ENCODE data around the gene WSCD2. TPM values are rescaled to one million over a fixed set of nuclear protein-coding genes. Genes with fewer than 3 reads are reported as not detected.

Gene WSCD2
- total RNA-seq, 2 experiments from 2014 or later, result not detected

GRCh38 chr12:108211157-108211556 is 82.1 kb downstream of the WSCD2 start:
- Histone ChIP-seq H2AFZ (ENCODE audit: low read length) (no peak overlapping the region), H3K36me3 (ENCODE audit: insufficient read depth, low read length) (no peaks in the 10 kb centered on the region), H3K9me3 (ENCODE audit: low read length) (no peaks in the 10 kb centered on the region), H3K4me1 (ENCODE audit: insufficient read depth, low read length, poor library complexity, severe bottlenecking) (no peaks in the 10 kb centered on the region), H3K4me2 (ENCODE audit: low read length) (no peak overlapping the region), H3K79me2 (ENCODE audit: insufficient read depth, low read depth, low read length) (no peaks in the 10 kb centered on the region), H4K20me1 (ENCODE audit: insufficient read depth, low read length) (no peaks in the 10 kb centered on the region), H3K27ac (ENCODE audit: low read depth, low read length, poor library complexity, severe bottlenecking) (no peak overlapping the region), H3K9me2 (ENCODE audit: insufficient read depth, low read length) (no peaks in the 10 kb centered on the region), H3K4me3 (ENCODE audit: low read depth, low read length, poor library complexity, severe bottlenecking) (no peak overlapping the region)
- BruUV-seq (replicated peaks), result no TSS peak
- no peak for TF ChIP-seq CTCF (conservative IDR thresholded peaks at IDR 0.05; ENCODE audit: low read length)
- no peak for TF ChIP-seq EZH2phosphoT487 (IDR thresholded peaks at IDR 0.05; ENCODE audit: borderline replicate concordance, low read depth, low read length)
- ChIA-PET POLR2A (no interaction called here), CTCF (ENCODE audit: unreplicated experiment) (no interaction called here)
- no peak for DNase-seq (ENCODE audit: low spot score)
- intact Hi-C loops (cut with micrococcal nuclease; ENCODE audit: unreplicated experiment), result no loop called here

- intact Hi-C loops (cut with micrococcal nuclease; ENCODE audit: unreplicated experiment), result no loop called here
- Histone ChIP-seq H2AFZ (ENCODE audit: low read length) (no peak overlapping the region), H3K4me1 (ENCODE audit: insufficient read depth, low read length, poor library complexity, severe bottlenecking) (no peaks in the 10 kb centered on the region), H3K9me3 (ENCODE audit: low read length) (no peaks in the 10 kb centered on the region), H3K4me3 (ENCODE audit: low read depth, low read length, poor library complexity, severe bottlenecking) (no peak overlapping the region), H3K36me3 (ENCODE audit: insufficient read depth, low read length) (no peaks in the 10 kb centered on the region), H3K9me2 (ENCODE audit: insufficient read depth, low read length) (no peaks in the 10 kb centered on the region), H3K79me2 (ENCODE audit: insufficient read depth, low read depth, low read length) (no peaks in the 10 kb centered on the region), H4K20me1 (ENCODE audit: insufficient read depth, low read length) (no peaks in the 10 kb centered on the region), H3K27ac (ENCODE audit: low read depth, low read length, poor library complexity, severe bottlenecking) (no peak overlapping the region), H3K4me2 (ENCODE audit: low read length) (no peak overlapping the region)
- ChIA-PET POLR2A (no interaction called here), CTCF (ENCODE audit: unreplicated experiment) (no interaction called here)
- TF ChIP-seq CTCF (conservative IDR thresholded peaks at IDR 0.05; ENCODE audit: low read length), result no peak
- TF ChIP-seq EZH2phosphoT487 (IDR thresholded peaks at IDR 0.05; ENCODE audit: borderline replicate concordance, low read depth, low read length), result no peak
- BruUV-seq (replicated peaks), result no TSS peak
- no peak for DNase-seq (ENCODE audit: low spot score)
These were observed 84.9 kb downstream of the WSCD2 start for GRCh38 chr12:108213871-108214445.

- DNase-seq (ENCODE audit: low spot score), result peak; percentile 19
- intact Hi-C loops (cut with micrococcal nuclease; ENCODE audit: unreplicated experiment), result no loop called here
- Histone ChIP-seq H4K20me1 (ENCODE audit: insufficient read depth, low read length) (no peaks in the 10 kb centered on the region), H3K27ac (ENCODE audit: low read depth, low read length, poor library complexity, severe bottlenecking) (no peak overlapping the region), H3K4me2 (ENCODE audit: low read length) (no peak overlapping the region), H3K4me1 (ENCODE audit: insufficient read depth, low read length, poor library complexity, severe bottlenecking) (no peaks in the 10 kb centered on the region), H3K9me3 (ENCODE audit: low read length) (no peaks in the 10 kb centered on the region), H3K79me2 (ENCODE audit: insufficient read depth, low read depth, low read length) (no peaks in the 10 kb centered on the region), H3K9me2 (ENCODE audit: insufficient read depth, low read length) (no peaks in the 10 kb centered on the region), H2AFZ (ENCODE audit: low read length) (no peak overlapping the region), H3K36me3 (ENCODE audit: insufficient read depth, low read length) (no peaks in the 10 kb centered on the region), H3K4me3 (ENCODE audit: low read depth, low read length, poor library complexity, severe bottlenecking) (no peak overlapping the region)
- TF ChIP-seq CTCF (conservative IDR thresholded peaks at IDR 0.05; ENCODE audit: low read length) (no peak), EZH2phosphoT487 (IDR thresholded peaks at IDR 0.05; ENCODE audit: borderline replicate concordance, low read depth, low read length) (no peak)
- no TSS peak for BruUV-seq (replicated peaks)
- CTCF ChIA-PET (ENCODE audit: unreplicated experiment), result no interaction called here
- POLR2A ChIA-PET, result no interaction called here
These were observed 85.4 kb downstream of the WSCD2 start for GRCh38 chr12:108214486-108214885.
